HUES6 (cell line): ENCODE data around the gene PSMA7.

Experiments
- H3K27ac ChIP-seq: 2 replicates; pipeline ENCODE4 v1.7.0; 2013; ENCODE audit warnings: low read depth, mild to moderate bottlenecking, low read length, inconsistent platforms
- H3K27me3 ChIP-seq: 2 replicates; pipeline ENCODE4 v1.6.1; 2013; ENCODE audit warnings: low read length; ENCODE audit not compliant: control insufficient read depth, insufficient read depth
- H3K36me3 ChIP-seq: 2 replicates; pipeline ENCODE4 v1.6.1; 2013; ENCODE audit warnings: low read length; ENCODE audit not compliant: control insufficient read depth, insufficient read depth
- H3K4me1 ChIP-seq: 2 replicates; pipeline ENCODE4 v1.6.1; 2013; ENCODE audit warnings: low read length; ENCODE audit not compliant: control insufficient read depth, insufficient read depth
- H3K4me3 ChIP-seq: 2 replicates; pipeline ENCODE4 v1.5.1; 2013; ENCODE audit warnings: low read depth, low read length
- H3K9ac ChIP-seq: one replicate; pipeline ENCODE4 v1.6.1; 2013; ENCODE audit warnings: mild to moderate bottlenecking, low read length
- H3K9me3 ChIP-seq: 2 replicates; pipeline ENCODE4 v1.6.1; 2013; ENCODE audit warnings: low read depth, low read length; ENCODE audit not compliant: control insufficient read depth, insufficient read depth

The PSMA7 gene

GRCh38 chr20:62122654-62123449 is 20.3 kb downstream of the PSMA7 start:
- peaks cover 6% of the 10 kb centered on the region; the same call in 1 of the 2 replicates for H3K4me1 ChIP-seq
- peaks cover 9% of the 10 kb centered on the region; the same call in 1 of the 2 replicates for H3K27me3 ChIP-seq
- peak overlapping the region; percentile 74 for H3K4me3 ChIP-seq
- no peak overlapping the region for H3K27ac ChIP-seq
- no peaks in the 10 kb centered on the region for H3K9me3 ChIP-seq
- H3K9ac ChIP-seq: peak overlapping the region; percentile 80
- peaks cover 42% of the 10 kb centered on the region for H3K36me3 ChIP-seq

- Histone ChIP-seq H3K4me1 (peaks cover 12% of the 10 kb centered on the region; the same call in 1 of the 2 replicates), H3K27me3 (peaks cover 13% of the 10 kb centered on the region; the same call in 1 of the 2 replicates), H3K27ac (peak within 1 kb of the TSS; percentile 85; the same call in 1 of the 2 replicates), H3K36me3 (peaks cover 33% of the 10 kb centered on the region), H3K4me3 (peak within 1 kb of the TSS; percentile 74), H3K9ac (peak within 1 kb of the TSS; percentile 80), H3K9me3 (no peaks in the 10 kb centered on the region)
Measured at GRCh38 chr20:62121776-62122653, 21.2 kb downstream of the PSMA7 start, which contains the start of gene LSM14B. Gene LSM14B, plus strand, starts transcription at chr20:62122475. Its CDS starts 192 bp downstream, at chr20:62122667.

- H3K9ac ChIP-seq: peak overlapping the region; percentile 71
- no peaks in the 10 kb centered on the region for H3K9me3 ChIP-seq
- H3K27ac ChIP-seq: peak overlapping the region; percentile 85; the same call in 1 of the 2 replicates
- peaks cover 12% of the 10 kb centered on the region; the same call in 1 of the 2 replicates for H3K4me1 ChIP-seq
- peaks cover 25% of the 10 kb centered on the region for H3K36me3 ChIP-seq
- H3K4me3 ChIP-seq: peak overlapping the region; percentile 72
- H3K27me3 ChIP-seq: peaks cover 13% of the 10 kb centered on the region; the same call in 1 of the 2 replicates
Measured at GRCh38 chr20:62120990-62121775, 22.0 kb downstream of the PSMA7 start.

- no peak overlapping the region for H3K9ac ChIP-seq
- no peak overlapping the region for H3K27ac ChIP-seq
- H3K4me1 ChIP-seq: peaks cover 12% of the 10 kb centered on the region; the same call in 1 of the 2 replicates
- H3K4me3 ChIP-seq: no peak overlapping the region
- peaks cover 13% of the 10 kb centered on the region; the same call in 1 of the 2 replicates for H3K27me3 ChIP-seq
- H3K36me3 ChIP-seq: peaks cover 17% of the 10 kb centered on the region
- H3K9me3 ChIP-seq: no peaks in the 10 kb centered on the region
Measured at GRCh38 chr20:62120365-62120762, 22.8 kb downstream of the PSMA7 start.

GRCh38 chr20:62119591-62120364 is 23.4 kb downstream of the PSMA7 start:
- Histone ChIP-seq H3K27ac (no peak overlapping the region), H3K9ac (no peak overlapping the region), H3K27me3 (peaks cover 13% of the 10 kb centered on the region; the same call in 1 of the 2 replicates), H3K4me3 (no peak overlapping the region), H3K36me3 (peaks cover 11% of the 10 kb centered on the region), H3K9me3 (no peaks in the 10 kb centered on the region), H3K4me1 (peaks cover 12% of the 10 kb centered on the region; the same call in 1 of the 2 replicates)

- Histone ChIP-seq H3K9ac (no peak overlapping the region), H3K4me3 (no peak overlapping the region), H3K4me1 (peaks cover 12% of the 10 kb centered on the region; the same call in 1 of the 2 replicates), H3K36me3 (peaks cover 5% of the 10 kb centered on the region), H3K27me3 (peaks cover 13% of the 10 kb centered on the region; the same call in 1 of the 2 replicates), H3K27ac (no peak overlapping the region), H3K9me3 (no peaks in the 10 kb centered on the region)
Measured at GRCh38 chr20:62119115-62119514, 24.1 kb downstream of the PSMA7 start.

GRCh38 chr20:62118113-62119043 is 24.8 kb downstream of the PSMA7 start:
- Histone ChIP-seq H3K9me3 (0 out of 2 replicates have a peak, but pooled peaks cover 4% of the 10 kb centered on the region), H3K4me1 (peaks cover 8% of the 10 kb centered on the region; the same call in 1 of the 2 replicates), H3K9ac (no peak overlapping the region), H3K36me3 (no peaks in the 10 kb centered on the region), H3K4me3 (no peak overlapping the region), H3K27me3 (peaks cover 13% of the 10 kb centered on the region; the same call in 1 of the 2 replicates), H3K27ac (no peak overlapping the region)

GRCh38 chr20:62117658-62118057 is 25.5 kb downstream of the PSMA7 start:
- Histone ChIP-seq H3K4me1 (peaks cover 7% of the 10 kb centered on the region; the same call in 1 of the 2 replicates), H3K27ac (no peak overlapping the region), H3K27me3 (peaks cover 13% of the 10 kb centered on the region; the same call in 1 of the 2 replicates), H3K9ac (no peak overlapping the region), H3K9me3 (0 out of 2 replicates have a peak, but pooled peaks cover 5% of the 10 kb centered on the region), H3K36me3 (no peaks in the 10 kb centered on the region), H3K4me3 (no peak overlapping the region)

- peaks cover 7% of the 10 kb centered on the region; the same call in 1 of the 2 replicates for H3K4me1 ChIP-seq
- peaks cover 7% of the 10 kb centered on the region; the same call in 1 of the 2 replicates for H3K9me3 ChIP-seq
- H3K27ac ChIP-seq: no peak overlapping the region
- no peaks in the 10 kb centered on the region for H3K36me3 ChIP-seq
- H3K4me3 ChIP-seq: no peak overlapping the region
- H3K9ac ChIP-seq: no peak overlapping the region
- peaks cover 13% of the 10 kb centered on the region; the same call in 1 of the 2 replicates for H3K27me3 ChIP-seq
Measured at GRCh38 chr20:62117362-62117646, 25.9 kb downstream of the PSMA7 start.
